Activated CD4-positive, alpha-beta memory T cell treated with anti-CD3 and anti-CD28 coated beads for 36 hours (primary cell): ENCODE data around the gene CD84. TPM values are rescaled to one million over a fixed set of nuclear protein-coding genes. Genes with fewer than 3 reads are reported as not detected.

Source experiments
- CTCF ChIA-PET: fragments of 350-600 bp; sonication (Branson Sonifier 250); formaldehyde crosslinking; loops from one replicate; lab custom pipeline; 2021; ENCODE audit warnings: antibody characterized with exemption, inconsistent platforms; lab: Charles Lee
- POLR2A ChIA-PET: fragments of 350-600 bp; sonication (Branson Sonifier 250); formaldehyde crosslinking; loops from one replicate; lab custom pipeline; 2021; ENCODE audit warnings: antibody characterized with exemption; lab: Charles Lee
- DNase-seq: peaks from one replicate; pipeline ENCODE4 v3.0.0-alpha.2; 2020
- H3K27ac Mint-ChIP-seq: one replicate; pipeline ENCODE4 v1.8.0; 2021; ENCODE audit warnings: mixed read lengths
- H3K27me3 Mint-ChIP-seq: one replicate; pipeline ENCODE4 v1.8.0; 2021; ENCODE audit warnings: mixed read lengths
- H3K36me3 Mint-ChIP-seq: one replicate; pipeline ENCODE4 v1.8.0; 2021; ENCODE audit warnings: mixed read lengths
- H3K4me1 Mint-ChIP-seq: one replicate; pipeline ENCODE4 v1.8.0; 2021; ENCODE audit warnings: low read depth, mixed read lengths
- H3K4me3 Mint-ChIP-seq: one replicate; pipeline ENCODE4 v1.8.0; 2021; ENCODE audit warnings: mild to moderate bottlenecking, mixed read lengths
- H3K9me3 Mint-ChIP-seq: one replicate; pipeline ENCODE4 v1.8.0; 2021; ENCODE audit warnings: mixed read lengths
- intact Hi-C: fragments of 100-400 bp; cut with micrococcal nuclease; formaldehyde crosslinking; loops from one replicate; pipeline ENCODE4 v1.15.1; 2023
- total RNA-seq, 2 experiments: library from RNA; stranded (reverse); gene quantifications; one replicate each; pipeline ENCODE4 v1.2.3, GENCODE V29; 2021

Gene CD84
- total RNA-seq, 2 experiments from 2014 or later = 18.6 to 20.2 TPM

GRCh38 chr1:160546942-160547341, 32.4 kb downstream of the CD84 start:
- ChIA-PET CTCF (interaction anchor here (1.0 to 9.4 kb wide), 3 partner anchors 8 to 60 kb away, joined by 5 to 134 read pairs (median 59); no protein-coding TSS in a partner anchor), POLR2A (no interaction called here)
- Mint-ChIP-seq H3K9me3 (no peaks in the 10 kb centered on the region), H3K4me1 (peaks cover 39% of the 10 kb centered on the region), H3K36me3 (peaks cover 18% of the 10 kb centered on the region), H3K27ac (peak overlapping the region; percentile 14), H3K4me3 (no peak overlapping the region), H3K27me3 (no peaks in the 10 kb centered on the region)
- DNase-seq = no peak
- intact Hi-C loops = no loop called here

GRCh38 chr1:160544647-160545046, 34.6 kb downstream of the CD84 start:
- POLR2A ChIA-PET = interaction anchor here (1.2 kb wide), 1 partner anchor 22 kb away, joined by 4 read pairs; the partner anchor contains the start of gene SLAMF6
- peak overlapping the region; percentile 88 for H3K27ac Mint-ChIP-seq
- H3K27me3 Mint-ChIP-seq = no peaks in the 10 kb centered on the region
- intact Hi-C loops = loop anchor here (1.0 kb wide), 1 partner anchor 63 kb away; no protein-coding TSS in a partner anchor
- CTCF ChIA-PET = interaction anchor here (0.9 to 9.4 kb wide), 24 partner anchors 10 to 128 kb away, joined by 3 to 134 read pairs (median 6); partner anchors contain the start of genes CD84 and SLAMF6
- H3K36me3 Mint-ChIP-seq = peaks cover 13% of the 10 kb centered on the region
- H3K9me3 Mint-ChIP-seq = no peaks in the 10 kb centered on the region
- H3K4me1 Mint-ChIP-seq = peaks cover 54% of the 10 kb centered on the region
- no peak overlapping the region for H3K4me3 Mint-ChIP-seq
- peak; percentile 43 for DNase-seq

GRCh38 chr1:160542303-160542945, 36.9 kb downstream of the CD84 start:
- Mint-ChIP-seq H3K4me3 (no peak overlapping the region), H3K27ac (peak overlapping the region; percentile 72), H3K9me3 (no peaks in the 10 kb centered on the region), H3K27me3 (no peaks in the 10 kb centered on the region), H3K36me3 (peaks cover 11% of the 10 kb centered on the region), H3K4me1 (peaks cover 56% of the 10 kb centered on the region)
- intact Hi-C loops = no loop called here
- ChIA-PET CTCF (interaction anchor here (1.0 to 9.4 kb wide), 7 partner anchors 13 to 1165 kb away, joined by 3 to 134 read pairs (median 5); no protein-coding TSS in a partner anchor), POLR2A (no interaction called here)
- no peak for DNase-seq

- no peak overlapping the region for H3K4me3 Mint-ChIP-seq
- intact Hi-C loops = loop anchor here (2.0 kb wide), 1 partner anchor 35 kb away; no protein-coding TSS in a partner anchor
These were observed 37.5 kb downstream of the CD84 start for GRCh38 chr1:160541622-160542302.

GRCh38 chr1:160540859-160541233, 38.5 kb downstream of the CD84 start:
- CTCF ChIA-PET = interaction anchor here (1.1 to 9.4 kb wide), 8 partner anchors 10 to 111 kb away, joined by 4 to 134 read pairs (median 12); partner anchors contain the start of gene SLAMF6
- Mint-ChIP-seq H3K36me3 (peaks cover 13% of the 10 kb centered on the region), H3K4me1 (peaks cover 61% of the 10 kb centered on the region), H3K9me3 (peaks cover 9% of the 10 kb centered on the region), H3K27ac (peak overlapping the region; percentile 95), H3K4me3 (peak overlapping the region; percentile 46), H3K27me3 (no peaks in the 10 kb centered on the region)
- no peak for DNase-seq
- POLR2A ChIA-PET = interaction anchor here (0.7 to 2.3 kb wide), 3 partner anchors 9 to 86 kb away, joined by 3 to 9 read pairs (median 3); partner anchors contain the start of gene SLAMF6
- intact Hi-C loops = loop anchor here (1.0 to 2.0 kb wide), 4 partner anchors 21 to 109 kb away; no protein-coding TSS in a partner anchor

More at GRCh38 chr1:160541622-160542302, 37.5 kb downstream of the CD84 start:
- Mint-ChIP-seq H3K4me1 (peaks cover 58% of the 10 kb centered on the region), H3K27ac (peak overlapping the region; percentile 72), H3K9me3 (no peaks in the 10 kb centered on the region), H3K36me3 (peaks cover 8% of the 10 kb centered on the region), H3K27me3 (no peaks in the 10 kb centered on the region)
- ChIA-PET POLR2A (interaction anchor here (2.3 kb wide), 1 partner anchor 19 kb away, joined by 9 read pairs; the partner anchor contains the start of gene SLAMF6), CTCF (interaction anchor here (1.1 to 9.4 kb wide), 6 partner anchors 13 to 77 kb away, joined by 4 to 134 read pairs (median 8); partner anchors contain the start of gene SLAMF6)
- DNase-seq = no peak

GRCh38 chr1:160539990-160540858, 39.1 kb downstream of the CD84 start:
- peak overlapping the region; percentile 46 for H3K4me3 Mint-ChIP-seq
- H3K27me3 Mint-ChIP-seq = no peaks in the 10 kb centered on the region
- DNase-seq = peak; percentile 71
- H3K4me1 Mint-ChIP-seq = peaks cover 59% of the 10 kb centered on the region
- H3K27ac Mint-ChIP-seq = peak overlapping the region; percentile 95
- H3K9me3 Mint-ChIP-seq = peaks cover 13% of the 10 kb centered on the region
- peaks cover 17% of the 10 kb centered on the region for H3K36me3 Mint-ChIP-seq
- POLR2A ChIA-PET = interaction anchor here (0.7 to 2.3 kb wide), 4 partner anchors 10 to 85 kb away, joined by 3 to 9 read pairs (median 3); partner anchors contain the start of gene SLAMF6
- CTCF ChIA-PET = interaction anchor here (0.8 to 9.4 kb wide), 12 partner anchors 10 to 111 kb away, joined by 3 to 134 read pairs (median 6); partner anchors contain the start of gene SLAMF6
- intact Hi-C loops = loop anchor here (1.0 to 2.0 kb wide), 4 partner anchors 20 to 108 kb away; no protein-coding TSS in a partner anchor

GRCh38 chr1:160539684-160539989, 39.7 kb downstream of the CD84 start:
- peaks cover 53% of the 10 kb centered on the region for H3K4me1 Mint-ChIP-seq
- intact Hi-C loops = no loop called here
- CTCF ChIA-PET = interaction anchor here (0.8 to 9.4 kb wide), 10 partner anchors 10 to 110 kb away, joined by 3 to 134 read pairs (median 8); partner anchors contain the start of gene SLAMF6

GRCh38 chr1:160538985-160539651, 40.2 kb downstream of the CD84 start:
- H3K4me3 Mint-ChIP-seq = no peak overlapping the region
- ChIA-PET POLR2A (no interaction called here), CTCF (interaction anchor here (0.8 to 9.4 kb wide), 10 partner anchors 9 to 110 kb away, joined by 3 to 134 read pairs (median 8); partner anchors contain the start of gene SLAMF6)
- no peak for DNase-seq
- peaks cover 48% of the 10 kb centered on the region for H3K4me1 Mint-ChIP-seq
- H3K27me3 Mint-ChIP-seq = no peaks in the 10 kb centered on the region
- H3K9me3 Mint-ChIP-seq = peaks cover 22% of the 10 kb centered on the region
- peak overlapping the region; percentile 30 for H3K27ac Mint-ChIP-seq
- intact Hi-C loops = no loop called here
- peaks cover 16% of the 10 kb centered on the region for H3K36me3 Mint-ChIP-seq

More at GRCh38 chr1:160539684-160539989, 39.7 kb downstream of the CD84 start:
- peaks cover 18% of the 10 kb centered on the region for H3K9me3 Mint-ChIP-seq
- H3K4me3 Mint-ChIP-seq = peak overlapping the region; percentile 31
- no peak for DNase-seq
- peak overlapping the region; percentile 95 for H3K27ac Mint-ChIP-seq
- H3K27me3 Mint-ChIP-seq = no peaks in the 10 kb centered on the region
- peaks cover 16% of the 10 kb centered on the region for H3K36me3 Mint-ChIP-seq
- POLR2A ChIA-PET = interaction anchor here (1.0 to 2.3 kb wide), 2 partner anchors 17 to 19 kb away, joined by 3 to 9 read pairs; partner anchors contain the start of gene SLAMF6

GRCh38 chr1:160537714-160538665, 41.3 kb downstream of the CD84 start:
- Mint-ChIP-seq H3K27me3 (no peaks in the 10 kb centered on the region), H3K9me3 (peaks cover 28% of the 10 kb centered on the region), H3K27ac (no peak overlapping the region), H3K4me1 (peaks cover 46% of the 10 kb centered on the region), H3K4me3 (no peak overlapping the region), H3K36me3 (peaks cover 14% of the 10 kb centered on the region)
- no peak for DNase-seq
- POLR2A ChIA-PET = no interaction called here
- CTCF ChIA-PET = no interaction called here
- intact Hi-C loops = no loop called here
